CD4-positive, alpha-beta T cell treated with Interleukin-12 subunit alpha and Interleukin-12 subunit beta, for 1 hour (primary cell): ENCODE data around the gene BOD1L1.
"Not testable (repeated sequence)": the region's sequence is repeated elsewhere in the genome, so short reads cannot be mapped to it uniquely, and the experiment has no call there.

ENCODE experiments used
- DNase-seq: peaks from one replicate; pipeline ENCODE4 v3.0.0-alpha.2; 2020

BOD1L1 gene

GRCh38 chr4:13618212-13618806 lies 9.2 kb downstream of the BOD1L1 start:
- no peak for DNase-seq

GRCh38 chr4:13617801-13618200 lies 9.7 kb downstream of the BOD1L1 start:
- no peak for DNase-seq

GRCh38 chr4:13616597-13616996 lies 10.9 kb downstream of the BOD1L1 start:
- DNase-seq, result no peak

- no peak for DNase-seq
Measured at GRCh38 chr4:13615161-13615560, 12.4 kb downstream of the BOD1L1 start.

- no peak for DNase-seq
Measured at GRCh38 chr4:13612569-13612968, 15.0 kb downstream of the BOD1L1 start.

- no peak for DNase-seq
Measured at GRCh38 chr4:13611283-13611842, 16.2 kb downstream of the BOD1L1 start.

GRCh38 chr4:13605330-13605729 lies 22.2 kb downstream of the BOD1L1 start:
- no peak for DNase-seq

GRCh38 chr4:13601848-13602247 lies 25.7 kb downstream of the BOD1L1 start:
- no peak for DNase-seq

- DNase-seq, result no peak
Measured at GRCh38 chr4:13601048-13601447, 26.5 kb downstream of the BOD1L1 start.

- no peak for DNase-seq
Measured at GRCh38 chr4:13599159-13599558, 28.4 kb downstream of the BOD1L1 start.

GRCh38 chr4:13597604-13598003 lies 29.9 kb downstream of the BOD1L1 start:
- no peak for DNase-seq

GRCh38 chr4:13597141-13597540 lies 30.4 kb downstream of the BOD1L1 start:
- no peak for DNase-seq

- DNase-seq, result no peak
Measured at GRCh38 chr4:13592220-13592619, 35.3 kb downstream of the BOD1L1 start.

GRCh38 chr4:13590766-13591165 lies 36.8 kb downstream of the BOD1L1 start:
- DNase-seq, result no peak

GRCh38 chr4:13588954-13589353 lies 38.6 kb downstream of the BOD1L1 start:
- DNase-seq, result no peak

- no peak for DNase-seq
Measured at GRCh38 chr4:13584481-13584880, 43.0 kb downstream of the BOD1L1 start.

GRCh38 chr4:13580036-13580435 lies 47.5 kb downstream of the BOD1L1 start:
- no peak for DNase-seq

- no peak for DNase-seq
Measured at GRCh38 chr4:13577660-13578059, 49.9 kb downstream of the BOD1L1 start.

GRCh38 chr4:13570916-13571315 lies 56.6 kb downstream of the BOD1L1 start:
- DNase-seq, result no peak

GRCh38 chr4:13567125-13567524 lies 60.4 kb downstream of the BOD1L1 start:
- no peak for DNase-seq

- DNase-seq, result no peak
Measured at GRCh38 chr4:13562876-13563275, 64.6 kb downstream of the BOD1L1 start.

- no peak for DNase-seq
Measured at GRCh38 chr4:13561673-13562072, 65.9 kb downstream of the BOD1L1 start.

GRCh38 chr4:13560111-13560510 lies 67.4 kb downstream of the BOD1L1 start:
- DNase-seq, result not testable (repeated sequence)

- no peak for DNase-seq
Measured at GRCh38 chr4:13559413-13559812, 68.1 kb downstream of the BOD1L1 start.

GRCh38 chr4:13558881-13559280 lies 68.6 kb downstream of the BOD1L1 start:
- no peak for DNase-seq
